Mucosa of rectum (tissue), 2 donors: ENCODE results near the gene ACTN3.
"Not testable (repeated sequence)": the region's sequence is repeated elsewhere in the genome, so short reads cannot be mapped to it uniquely, and the experiment has no call there.

ENCODE experiments used
- H3K27ac ChIP-seq, 2 donors: one replicate each; pipeline ENCODE4 v1.7.0; 2013; ENCODE audit warnings: inconsistent platforms in 2 of 2, low read depth in 2 of 2, low read length in 2 of 2
- H3K27me3 ChIP-seq, 2 donors: one replicate each; pipeline ENCODE4 v1.7.0; 2013; ENCODE audit warnings: low read length in 2 of 2; ENCODE audit not compliant: control insufficient read depth in 2 of 2, insufficient read depth in 2 of 2
- H3K36me3 ChIP-seq, 2 donors: one replicate each; pipeline ENCODE4 v1.7.0; 2013; ENCODE audit warnings: low read length in 2 of 2; ENCODE audit not compliant: control insufficient read depth in 2 of 2, insufficient read depth in 2 of 2
- H3K4me1 ChIP-seq, 2 donors: one replicate each; pipeline ENCODE4 v1.7.0; 2013; ENCODE audit warnings: low read length in 2 of 2, mild to moderate bottlenecking in 1 of 2; ENCODE audit not compliant: control insufficient read depth in 2 of 2, insufficient read depth in 2 of 2
- H3K4me3 ChIP-seq, 2 donors: one replicate each; pipeline ENCODE4 v1.7.0; 2013; ENCODE audit warnings: low read length in 2 of 2
- H3K9ac ChIP-seq, 2 donors: one replicate each; pipeline ENCODE4 v1.7.0; 2013; ENCODE audit warnings: low read length in 2 of 2, low read depth in 1 of 2, mild to moderate bottlenecking in 1 of 2
- H3K9me3 ChIP-seq, 2 donors: one replicate each; pipeline ENCODE4 v1.7.0; 2013; ENCODE audit warnings: low read length in 2 of 2; ENCODE audit not compliant: control insufficient read depth in 2 of 2
- donor health status: healthy.
- donor health status: Normal muscosa, but diverticular disease.

Gene ACTN3

GRCh38 chr11:66593303-66593635, 46.6 kb downstream of the ACTN3 start:
- H3K4me1 ChIP-seq = peaks cover 10 to 26% of the 10 kb centered on the region in 2 donors
- no peaks in the 10 kb centered on the region for H3K36me3 ChIP-seq
- H3K9ac ChIP-seq = peak overlapping the region; percentile 92 to 96
- no peaks in the 10 kb centered on the region for H3K27me3 ChIP-seq
- H3K27ac ChIP-seq = peak overlapping the region; percentile 66 to 76
- H3K4me3 ChIP-seq = peak overlapping the region; percentile 68 to 93
- no peaks in the 10 kb centered on the region for H3K9me3 ChIP-seq

- Histone ChIP-seq H3K36me3 (no peaks in the 10 kb centered on the region), H3K9me3 (no peaks in the 10 kb centered on the region), H3K27ac (peak overlapping the region in 1 of 2 donors; percentile 66), H3K4me1 (peaks cover 10 to 26% of the 10 kb centered on the region in 2 donors), H3K4me3 (peak overlapping the region; percentile 68 to 93), H3K9ac (peak overlapping the region; percentile 92 to 96), H3K27me3 (no peaks in the 10 kb centered on the region)
Measured at GRCh38 chr11:66593650-66594049, 46.9 kb downstream of the ACTN3 start.

GRCh38 chr11:66595245-66595904, 48.7 kb downstream of the ACTN3 start:
- Histone ChIP-seq H3K9me3 (no peaks in the 10 kb centered on the region), H3K9ac (no peak overlapping the region), H3K36me3 (peaks cover 14 to 16% of the 10 kb centered on the region in 2 donors), H3K27me3 (no peaks in the 10 kb centered on the region), H3K4me1 (peaks cover 10 to 26% of the 10 kb centered on the region in 2 donors), H3K27ac (peak overlapping the region; percentile 40 to 43), H3K4me3 (no peak overlapping the region)

GRCh38 chr11:66598993-66599392, 52.3 kb downstream of the ACTN3 start:
- no peak overlapping the region for H3K27ac ChIP-seq
- H3K4me1 ChIP-seq = peaks cover 3 to 10% of the 10 kb centered on the region in 2 donors
- no peaks in the 10 kb centered on the region for H3K27me3 ChIP-seq
- H3K36me3 ChIP-seq = peaks cover 23 to 27% of the 10 kb centered on the region in 2 donors
- no peak overlapping the region for H3K9ac ChIP-seq
- H3K9me3 ChIP-seq = no peaks in the 10 kb centered on the region
- no peak overlapping the region for H3K4me3 ChIP-seq

GRCh38 chr11:66600219-66600618, 53.5 kb downstream of the ACTN3 start:
- H3K9me3 ChIP-seq = no peaks in the 10 kb centered on the region
- H3K4me3 ChIP-seq = no peak overlapping the region
- H3K27ac ChIP-seq = no peak overlapping the region
- H3K27me3 ChIP-seq = no peaks in the 10 kb centered on the region
- H3K4me1 ChIP-seq = peaks cover 0 to 6% of the 10 kb centered on the region in 2 donors
- peaks cover 33 to 38% of the 10 kb centered on the region in 2 donors for H3K36me3 ChIP-seq
- no peak overlapping the region for H3K9ac ChIP-seq

GRCh38 chr11:66600631-66601233, 54.0 kb downstream of the ACTN3 start:
- Histone ChIP-seq H3K4me1 (peaks cover 0 to 2% of the 10 kb centered on the region in 2 donors), H3K9me3 (no peaks in the 10 kb centered on the region), H3K27ac (no peak overlapping the region), H3K4me3 (no peak overlapping the region), H3K9ac (no peak overlapping the region), H3K36me3 (peaks cover 36 to 44% of the 10 kb centered on the region in 2 donors), H3K27me3 (no peaks in the 10 kb centered on the region)

GRCh38 chr11:66603072-66603471, 56.4 kb downstream of the ACTN3 start:
- no peaks in the 10 kb centered on the region for H3K27me3 ChIP-seq
- H3K4me1 ChIP-seq = peaks cover 10% of the 10 kb centered on the region in 2 donors
- no peak overlapping the region for H3K27ac ChIP-seq
- H3K36me3 ChIP-seq = peaks cover 41 to 48% of the 10 kb centered on the region in 2 donors
- H3K9me3 ChIP-seq = no peaks in the 10 kb centered on the region
- no peak overlapping the region for H3K9ac ChIP-seq
- no peak overlapping the region for H3K4me3 ChIP-seq

- no peaks in the 10 kb centered on the region for H3K27me3 ChIP-seq
- no peaks in the 10 kb centered on the region for H3K9me3 ChIP-seq
- peaks cover 37 to 46% of the 10 kb centered on the region in 2 donors for H3K36me3 ChIP-seq
- no peak overlapping the region for H3K4me3 ChIP-seq
- no peak overlapping the region for H3K27ac ChIP-seq
- no peak overlapping the region for H3K9ac ChIP-seq
- peaks cover 10 to 13% of the 10 kb centered on the region in 2 donors for H3K4me1 ChIP-seq
Measured at GRCh38 chr11:66604155-66604554, 57.5 kb downstream of the ACTN3 start.

- H3K27me3 ChIP-seq, H3K9ac ChIP-seq, H3K4me3 ChIP-seq, H3K9me3 ChIP-seq: not testable (repeated sequence)
- peaks cover 10 to 13% of the 10 kb centered on the region in 2 donors for H3K4me1 ChIP-seq
- peaks cover 24 to 30% of the 10 kb centered on the region in 2 donors for H3K36me3 ChIP-seq
- peak overlapping the region; percentile 67 to 75 for H3K27ac ChIP-seq
Measured at GRCh38 chr11:66606608-66607007, 59.9 kb downstream of the ACTN3 start.

GRCh38 chr11:66607126-66607834, 60.6 kb downstream of the ACTN3 start:
- no peaks in the 10 kb centered on the region for H3K27me3 ChIP-seq
- H3K36me3 ChIP-seq = peaks cover 24 to 28% of the 10 kb centered on the region in 2 donors
- no peak overlapping the region for H3K4me3 ChIP-seq
- peak overlapping the region; percentile 24 to 37 for H3K9ac ChIP-seq
- H3K4me1 ChIP-seq = peaks cover 10 to 13% of the 10 kb centered on the region in 2 donors
- H3K9me3 ChIP-seq = no peaks in the 10 kb centered on the region
- H3K27ac ChIP-seq = peak overlapping the region; percentile 67 to 75
